Right lobe of liver (tissue), 4 donors: ENCODE results near the gene FBXW10B.
"Not testable (repeated sequence)": the region's sequence is repeated elsewhere in the genome, so short reads cannot be mapped to it uniquely, and the experiment has no call there.

Experiments used
- CTCF ChIP-seq, 4 donors: fragments of 200-600 bp in 3 of 4; fragments of 450-650 bp in 1 of 4; IDR thresholded peaks; one replicate each; pipeline versions ENCODE4 v1.5.1 to v1.8.0; 2016 to 2022; ENCODE audit warnings: antibody characterized with exemption in 4 of 4, mild to moderate bottlenecking in 2 of 4
- POLR2A ChIP-seq: fragments of 450-650 bp; IDR thresholded peaks from one replicate; pipeline ENCODE4 v1.6.1; 2017; ENCODE audit warnings: antibody characterized with exemption, mild to moderate bottlenecking
- donor health status: DM: no; HTN: no; CAD: no.
- donor health status: DM: no; HTN: no; CAD: no.
- donor health status: DM: no; HTN: yes; CAD: no.

- TF ChIP-seq CTCF (IDR thresholded peaks at IDR 0.05); POLR2A: not testable (repeated sequence)
Measured at GRCh38 chr17:15623661-15624209, 4.2 kb upstream of the FBXW10B start.
